Liver (tissue), 9 donors: Measurements from ENCODE around the gene SLC4A3. TPM values are rescaled to one million over a fixed set of nuclear protein-coding genes. Genes with fewer than 3 reads are reported as not detected.

Experiments
- DNase-seq: peaks from one replicate; pipeline ENCODE4 v3.0.0-alpha.2; 2017; ENCODE audit warnings: low spot score
- H3K27ac ChIP-seq, 2 donors: one replicate each; pipeline ENCODE4 v1.7.0; 2013; ENCODE audit warnings: inconsistent platforms in 2 of 2, low read length in 2 of 2, control low read depth in 1 of 2, low read depth in 1 of 2, mild to moderate bottlenecking in 1 of 2
- H3K27me3 ChIP-seq, 4 donors: one replicate each; pipeline versions ENCODE4 v1.6.1 to v1.7.0; 2013; ENCODE audit warnings: low read length in 3 of 4, inconsistent platforms in 1 of 4, mild to moderate bottlenecking in 1 of 4, moderate library complexity in 1 of 4; ENCODE audit not compliant: control insufficient read depth in 4 of 4, insufficient read depth in 4 of 4
- H3K36me3 ChIP-seq, 4 donors: one replicate each; pipeline versions ENCODE4 v1.6.1 to v1.7.0; 2013; ENCODE audit warnings: low read length in 3 of 4, mild to moderate bottlenecking in 3 of 4, low read depth in 1 of 4, moderate library complexity in 1 of 4; ENCODE audit not compliant: control insufficient read depth in 4 of 4, insufficient read depth in 3 of 4
- H3K4me1 ChIP-seq, 4 donors: one replicate each; pipeline versions ENCODE4 v1.6.1 to v1.7.0; 2013; ENCODE audit warnings: low read length in 3 of 4, mild to moderate bottlenecking in 3 of 4, moderate library complexity in 1 of 4; ENCODE audit not compliant: control insufficient read depth in 4 of 4, insufficient read depth in 4 of 4
- H3K4me3 ChIP-seq, 3 donors: one replicate each; pipeline versions ENCODE4 v1.6.1 to v1.7.0; 2013; ENCODE audit warnings: low read length in 3 of 3, control low read depth in 1 of 3, low read depth in 1 of 3, mild to moderate bottlenecking in 1 of 3
- H3K9ac ChIP-seq, 2 donors: one replicate each; pipeline ENCODE4 v1.7.0; 2013; ENCODE audit warnings: low read length in 2 of 2, mild to moderate bottlenecking in 2 of 2, moderate library complexity in 2 of 2, control low read depth in 1 of 2, low read depth in 1 of 2
- H3K9me3 ChIP-seq, 4 donors: one replicate each; pipeline versions ENCODE4 v1.6.1 to v1.7.0; 2013; ENCODE audit warnings: low read length in 3 of 4; ENCODE audit not compliant: control insufficient read depth in 4 of 4
- ATF3 ChIP-seq: IDR thresholded peaks from 2 replicates; pipeline ENCODE4 v1.6.1; 2016; ENCODE audit warnings: antibody characterized with exemption
- CTCF ChIP-seq: fragments of 150-350 bp; IDR thresholded peaks from 2 replicates; pipeline ENCODE4 v1.5.1; 2017; ENCODE audit warnings: improper control_type of control experiment, low read depth, low read length; ENCODE audit not compliant: missing input control
- EGR1 ChIP-seq, 2 donors: IDR thresholded peaks; 2 replicates each; pipeline ENCODE4 v1.6.1; 2016 to 2018; ENCODE audit warnings: antibody characterized with exemption in 2 of 2, low read depth in 2 of 2
- FOXA1 ChIP-seq: IDR thresholded peaks from 2 replicates; pipeline ENCODE4 v1.6.1; 2016; ENCODE audit warnings: antibody characterized with exemption
- GABPA ChIP-seq, 2 donors: IDR thresholded peaks in 1 of 2; conservative IDR thresholded peaks in 1 of 2; 2 replicates each; pipeline ENCODE4 v1.6.1; 2016; ENCODE audit warnings: antibody characterized with exemption in 2 of 2, mild to moderate bottlenecking in 1 of 2, moderate library complexity in 1 of 2
- HNF4A ChIP-seq, 2 donors: conservative IDR thresholded peaks; 2 replicates each; pipeline ENCODE4 v1.6.1; 2016; ENCODE audit warnings: antibody characterized with exemption in 2 of 2, mild to moderate bottlenecking in 2 of 2
- HNF4G ChIP-seq: IDR thresholded peaks from 2 replicates; pipeline ENCODE4 v1.6.1; 2016; ENCODE audit warnings: antibody characterized with exemption
- JUND ChIP-seq, 2 donors: IDR thresholded peaks; 2 replicates each; pipeline ENCODE4 v1.6.1; 2016; ENCODE audit warnings: antibody characterized with exemption in 2 of 2
- MAX ChIP-seq: IDR thresholded peaks from 2 replicates; pipeline ENCODE4 v1.6.1; 2016; ENCODE audit warnings: antibody characterized with exemption
- NR2F2 ChIP-seq: IDR thresholded peaks from 2 replicates; pipeline ENCODE4 v1.6.1; 2016; ENCODE audit warnings: antibody characterized with exemption
- RAD21 ChIP-seq, 2 donors: IDR thresholded peaks; 2 replicates each; pipeline ENCODE4 v1.6.1; 2016; ENCODE audit warnings: antibody characterized with exemption in 2 of 2, mild to moderate bottlenecking in 2 of 2
- REST ChIP-seq: IDR thresholded peaks from 2 replicates; pipeline ENCODE4 v1.6.1; 2016; ENCODE audit warnings: antibody characterized with exemption, mild to moderate bottlenecking
- RXRA ChIP-seq, 2 donors: IDR thresholded peaks; 2 replicates each; pipeline ENCODE4 v1.6.1; 2017 to 2018; ENCODE audit warnings: antibody characterized with exemption in 2 of 2, mild to moderate bottlenecking in 1 of 2
- SP1 ChIP-seq: IDR thresholded peaks from 2 replicates; pipeline ENCODE4 v1.6.1; 2018; ENCODE audit warnings: antibody characterized with exemption, mild to moderate bottlenecking
- TAF1 ChIP-seq: conservative IDR thresholded peaks from 2 replicates; pipeline ENCODE4 v1.6.1; 2016; ENCODE audit warnings: antibody characterized with exemption, mild to moderate bottlenecking
- YY1 ChIP-seq: IDR thresholded peaks from 2 replicates; pipeline ENCODE4 v1.6.1; 2016; ENCODE audit warnings: antibody characterized with exemption, mild to moderate bottlenecking
- ZBTB33 ChIP-seq: IDR thresholded peaks from 2 replicates; pipeline ENCODE4 v1.6.1; 2016; ENCODE audit warnings: antibody characterized with exemption
- WGBS: extraction: QIAGEN DNeasy Blood & Tissue Kit; methylation state at CpG from one replicate; pipeline ENCODE4 v1.1.7; 2013; 5-methylcytosine and 5-hydroxymethylcytosine counted together
- polyA plus RNA-seq, 2 donors: library from polyadenylated mRNA; stranded (reverse) in 1 of 2; unstranded in 1 of 2; fragments of 200-250 nt in 1 of 2; fragments of >200 nt in 1 of 2; fragmentation: Nextera tagmentation in 1 of 2; extraction: Ambion mirVana in 1 of 2; gene quantifications; one replicate each; pipeline versions ENCODE4 v1.2.1 to v1.2.3, GENCODE V29; 2013 to 2015
- total RNA-seq, 2 donors: library from RNA; depleted of rRNA; stranded (reverse); fragments of >200 nt; gene quantifications; one replicate each; pipeline ENCODE4 v1.2.3, GENCODE V29; 2014
- donor health status: healthy.
- donor health status: healthy.
- donor health status: healthy.
- donor health status: healthy.
- donor health status: healthy.

Gene SLC4A3
- total and polyA plus RNA-seq, 4 donors: 0.08 to 0.19 (median 0.08) TPM

GRCh38 chr2:219636941-219637841 is 9.8 kb downstream of the SLC4A3 start:
- Histone ChIP-seq H3K4me3 (no peak overlapping the region), H3K9ac (no peak overlapping the region), H3K9me3 (no peaks in the 10 kb centered on the region), H3K36me3 (no peaks in the 10 kb centered on the region), H3K4me1 (no peaks in the 10 kb centered on the region), H3K27ac (no peak overlapping the region), H3K27me3 (no peaks in the 10 kb centered on the region)
- no peak for DNase-seq
- TF ChIP-seq MAX (no peak), CTCF (no peak), TAF1 (no peak)
- 69% methylated on average over 13 of the region's 13 CpGs for WGBS

- no peak for TF ChIP-seq HNF4G
- TF ChIP-seq REST: no peak
- no peak for TF ChIP-seq GABPA (IDR thresholded peaks at IDR 0.05 in 1 of 2, conservative IDR thresholded peaks at IDR 0.05 in 1 of 2)
- TF ChIP-seq FOXA1: no peak
- TF ChIP-seq SP1: no peak
- no peak for TF ChIP-seq ATF3
- TF ChIP-seq TAF1: no peak
- no peak for TF ChIP-seq RAD21 (IDR thresholded peaks at IDR 0.05)
- no peak for TF ChIP-seq JUND (IDR thresholded peaks at IDR 0.05)
- TF ChIP-seq RXRA (IDR thresholded peaks at IDR 0.05): no peak
- no peak for TF ChIP-seq NR2F2
- TF ChIP-seq EGR1 (IDR thresholded peaks at IDR 0.05; ENCODE audit: low read depth in 2 of 2): no peak
- no peak for TF ChIP-seq YY1
- TF ChIP-seq ZBTB33: no peak
- TF ChIP-seq CTCF: no peak
- TF ChIP-seq MAX: no peak
- no peak for TF ChIP-seq HNF4A (conservative IDR thresholded peaks at IDR 0.05)
- no peaks in the 10 kb centered on the region for H3K27me3 ChIP-seq
- H3K9ac ChIP-seq: no peak overlapping the region
- H3K36me3 ChIP-seq: no peaks in the 10 kb centered on the region
- H3K4me3 ChIP-seq: no peak overlapping the region
- 83% methylated on average over 9 of the region's 9 CpGs for WGBS
- H3K9me3 ChIP-seq: no peaks in the 10 kb centered on the region
- no peak overlapping the region for H3K27ac ChIP-seq
- peaks cover 0 to 4% (median 2%) of the 10 kb centered on the region in 4 donors for H3K4me1 ChIP-seq
- DNase-seq: no peak
Observed at GRCh38 chr2:219637842-219638185, 10.4 kb downstream of the SLC4A3 start.
